H1 (cell line): ENCODE data around the gene MINAR1. TPM values are rescaled to one million over a fixed set of nuclear protein-coding genes. Genes with fewer than 3 reads are reported as not detected.

ENCODE experiments used
- CTCF ChIA-PET: fragments of 300-600 bp; sonication (Branson Sonifier 250); formaldehyde crosslinking; loops from one replicate; lab custom pipeline; 2021; ENCODE audit not compliant: partially characterized antibody; lab: Charles Lee
- POLR2A ChIA-PET: fragments of 300-600 bp; sonication (Branson Sonifier 250); formaldehyde crosslinking; loops from one replicate; lab custom pipeline; 2021; ENCODE audit warnings: inconsistent platforms; ENCODE audit not compliant: partially characterized antibody; lab: Charles Lee
- DNase-seq, 2 experiments: peaks; one replicate each; pipeline versions ENCODE4 v3.0.0 to v3.0.0-alpha.2; 2010 to 2022; ENCODE audit warnings: low spot score in 2 of 2, low read depth in 1 of 2, mixed read lengths in 1 of 2
- FAIRE-seq: peaks from 2 replicates; lab custom pipeline; 2011; peaks lifted over from hg19 to GRCh38; lab: Jason Lieb, UNC
- H2AFZ ChIP-seq: 2 replicates; pipeline ENCODE4 v1.8.1; 2012; ENCODE audit warnings: low read length, inconsistent platforms
- H2AK5ac ChIP-seq: 2 replicates; pipeline ENCODE4 v1.6.1; 2013; ENCODE audit warnings: low read depth, low read length
- H2BK120ac ChIP-seq: replicated peaks from 2 replicates; pipeline ENCODE3; 2013; ENCODE audit warnings: low read depth, low read length, inconsistent platforms
- H2BK12ac ChIP-seq: 2 replicates; pipeline ENCODE4 v1.6.1; 2013; ENCODE audit warnings: low read depth, low read length
- H2BK15ac ChIP-seq: 2 replicates; pipeline ENCODE4 v1.6.1; 2013; ENCODE audit warnings: low read length
- H2BK20ac ChIP-seq: 2 replicates; pipeline ENCODE4 v1.6.1; 2013; ENCODE audit warnings: low read length
- H2BK5ac ChIP-seq: 2 replicates; pipeline ENCODE4 v1.6.1; 2013; ENCODE audit warnings: low read depth, low read length
- H3K14ac ChIP-seq: 2 replicates; pipeline ENCODE4 v1.6.1; 2013; ENCODE audit warnings: inconsistent platforms; ENCODE audit not compliant: insufficient read length
- H3K18ac ChIP-seq: 2 replicates; pipeline ENCODE4 v1.6.1; 2013; ENCODE audit warnings: low read length; ENCODE audit errors: extremely low read depth
- H3K23ac ChIP-seq: 2 replicates; pipeline ENCODE4 v1.6.1; 2013; ENCODE audit warnings: inconsistent platforms; ENCODE audit not compliant: insufficient read length
- H3K23me2 ChIP-seq: 2 replicates; pipeline ENCODE4 v1.6.1; 2013; ENCODE audit warnings: low read depth, low read length
- H3K27ac ChIP-seq: 2 replicates; pipeline ENCODE4 v1.6.1; 2011; ENCODE audit warnings: low read depth, low read length, inconsistent platforms
- H3K27me3 ChIP-seq, 4 experiments: replicated peaks in 1 of 4; 1 replicate in 1 of 4; 2 replicates in 3 of 4; pipeline versions ENCODE4 v1.6.1 to v1.8.1; 2011 to 2013; ENCODE audit warnings: low read length in 3 of 4, mild to moderate bottlenecking in 3 of 4, inconsistent platforms in 2 of 4, mixed read lengths in 2 of 4, moderate library complexity in 1 of 4; ENCODE audit not compliant: control insufficient read depth in 3 of 4, insufficient read depth in 3 of 4; ENCODE audit errors: extremely low read depth in 1 of 4
- H3K36me3 ChIP-seq, 4 experiments: 2 replicates each; pipeline versions ENCODE4 v1.6.1 to v1.8.1; 2011 to 2013; ENCODE audit warnings: mild to moderate bottlenecking in 4 of 4, low read length in 3 of 4, moderate library complexity in 2 of 4, control low read depth in 1 of 4, inconsistent platforms in 1 of 4; ENCODE audit not compliant: insufficient read depth in 4 of 4, control insufficient read depth in 2 of 4
- H3K4ac ChIP-seq: replicated peaks from 2 replicates; pipeline ENCODE3; 2013; ENCODE audit warnings: low read length, low read depth, mixed read lengths, inconsistent platforms; ENCODE audit not compliant: insufficient read length
- H3K4me1 ChIP-seq, 4 experiments: replicated peaks in 1 of 4; 1 replicate in 1 of 4; 2 replicates in 3 of 4; pipeline versions ENCODE4 v1.6.1 to v1.8.1; 2011 to 2013; ENCODE audit warnings: low read length in 3 of 4, inconsistent platforms in 2 of 4, mixed read lengths in 1 of 4; ENCODE audit not compliant: insufficient read depth in 4 of 4, control insufficient read depth in 3 of 4
- H3K4me2 ChIP-seq, 2 experiments: 2 replicates each; pipeline versions ENCODE4 v1.6.1 to v1.8.1; 2011 to 2013; ENCODE audit warnings: low read depth in 2 of 2, low read length in 2 of 2, control low read depth in 1 of 2, inconsistent platforms in 1 of 2, mild to moderate bottlenecking in 1 of 2; ENCODE audit not compliant: insufficient read depth in 1 of 2
- H3K4me3 ChIP-seq, 4 experiments: fragments of 200-600, 300-600 bp in 1 of 4; sonication (generic), shearing (Covaris generic), sonication (Bioruptor Twin) in 1 of 4; 2 replicates each; pipeline versions ENCODE4 v1.5.1 to v1.8.1; 2011 to 2016; ENCODE audit warnings: low read length in 4 of 4, low read depth in 3 of 4, control low read depth in 2 of 4, inconsistent platforms in 2 of 4, mild to moderate bottlenecking in 2 of 4, mixed read lengths in 1 of 4, moderate library complexity in 1 of 4; ENCODE audit not compliant: insufficient read depth in 2 of 4; ENCODE audit errors: extremely low read depth in 1 of 4
- H3K56ac ChIP-seq: replicated peaks from 2 replicates; pipeline ENCODE3; 2013; ENCODE audit warnings: low read depth, mild to moderate bottlenecking, mixed read lengths, low read length, inconsistent platforms; ENCODE audit not compliant: insufficient read length
- H3K79me1 ChIP-seq: 2 replicates; pipeline ENCODE4 v1.6.1; 2013; ENCODE audit warnings: low read depth, low read length, control low read depth
- H3K79me2 ChIP-seq, 2 experiments: 2 replicates each; pipeline versions ENCODE4 v1.6.1 to v1.8.1; 2012 to 2013; ENCODE audit warnings: low read length in 2 of 2, mild to moderate bottlenecking in 2 of 2, inconsistent platforms in 1 of 2; ENCODE audit not compliant: insufficient read depth in 2 of 2, control insufficient read depth in 1 of 2
- H3K9ac ChIP-seq, 4 experiments: replicated peaks in 1 of 4; 1 replicate in 1 of 4; 2 replicates in 3 of 4; pipeline versions ENCODE4 v1.6.1 to v1.8.1; 2011 to 2013; ENCODE audit warnings: low read depth in 3 of 4, low read length in 3 of 4, control low read depth in 2 of 4, mild to moderate bottlenecking in 2 of 4, moderate library complexity in 2 of 4, inconsistent platforms in 1 of 4; ENCODE audit errors: extremely low read depth in 1 of 4
- H3K9me3 ChIP-seq, 2 experiments: 2 replicates each; pipeline versions ENCODE4 v1.6.1 to v1.8.1; 2012 to 2013; ENCODE audit warnings: mild to moderate bottlenecking in 2 of 2, moderate library complexity in 2 of 2, control low read depth in 1 of 2, inconsistent platforms in 1 of 2, low read depth in 1 of 2, low read length in 1 of 2, mixed read lengths in 1 of 2; ENCODE audit not compliant: insufficient read depth in 2 of 2
- H4K20me1 ChIP-seq, 2 experiments: replicated peaks in 1 of 2; 2 replicates each; pipeline versions ENCODE3 to v1.8.1; 2011 to 2013; ENCODE audit warnings: inconsistent platforms in 2 of 2, low read length in 2 of 2, mild to moderate bottlenecking in 1 of 2; ENCODE audit not compliant: insufficient read depth in 2 of 2, control insufficient read depth in 1 of 2
- H4K5ac ChIP-seq: 2 replicates; pipeline ENCODE4 v1.6.1; 2013; ENCODE audit warnings: low read length, low read depth, mixed read lengths, inconsistent platforms; ENCODE audit not compliant: insufficient read length
- H4K8ac ChIP-seq: 2 replicates; pipeline ENCODE4 v1.8.0; 2013; ENCODE audit warnings: mild to moderate bottlenecking, moderate library complexity, low read length, inconsistent platforms; ENCODE audit not compliant: insufficient read depth; ENCODE audit errors: extremely low read depth
- H4K91ac ChIP-seq: replicated peaks from 2 replicates; pipeline ENCODE3; 2013; ENCODE audit warnings: low read length, mixed read lengths, inconsistent platforms; ENCODE audit not compliant: insufficient read length
- CBX5 ChIP-seq: fragments of 300-800, 300-1000 bp; sonication (generic); IDR thresholded peaks from 2 replicates; pipeline ENCODE4 v1.7.1; 2016; ENCODE audit warnings: antibody characterized with exemption, low read length, low read depth
- CEBPB ChIP-seq: IDR thresholded peaks from 2 replicates; pipeline ENCODE4 v1.6.1; 2012; ENCODE audit warnings: low read depth, low read length
- CTBP2 ChIP-seq: IDR thresholded peaks from 2 replicates; pipeline ENCODE4 v1.7.0; 2011; ENCODE audit warnings: borderline replicate concordance, mild to moderate bottlenecking, moderate library complexity, mixed read lengths, low read length; ENCODE audit not compliant: insufficient read depth, insufficient read length
- E2F6 ChIP-seq: IDR thresholded peaks from 2 replicates; pipeline ENCODE4 v1.6.1; 2012; ENCODE audit warnings: inconsistent platforms
- EP300 ChIP-seq, 2 experiments: IDR thresholded peaks; 1 replicate in 1 of 2; 2 replicates in 1 of 2; pipeline ENCODE4 v1.6.1; 2011 to 2012; ENCODE audit warnings: low read depth in 2 of 2, low read length in 2 of 2, mild to moderate bottlenecking in 2 of 2, borderline replicate concordance in 1 of 2, inconsistent platforms in 1 of 2, moderate library complexity in 1 of 2
- PHF8 ChIP-seq: fragments of 200-600 bp; sonication (generic); conservative IDR thresholded peaks from 2 replicates; pipeline ENCODE4 v1.7.1; 2012; ENCODE audit warnings: low read depth, mild to moderate bottlenecking, inconsistent platforms, low read length, moderate library complexity
- RAD21 ChIP-seq, 2 experiments: IDR thresholded peaks in 1 of 2; conservative IDR thresholded peaks in 1 of 2; 2 replicates each; pipeline ENCODE4 v1.6.1; 2011; ENCODE audit warnings: low read depth in 2 of 2, low read length in 2 of 2, improper control_type of control experiment in 1 of 2, inconsistent platforms in 1 of 2, mild to moderate bottlenecking in 1 of 2, moderate library complexity in 1 of 2
- SIRT6 ChIP-seq: IDR thresholded peaks from one replicate; pipeline ENCODE4 v1.7.1; 2012; ENCODE audit warnings: low read length, inconsistent platforms
- SP4 ChIP-seq: IDR thresholded peaks from 2 replicates; pipeline ENCODE4 v1.6.1; 2012; ENCODE audit warnings: low read length, inconsistent platforms
- WGBS, 2 experiments: shearing (Covaris generic) in 1 of 2; methylation state at CpG; one replicate each; pipeline versions ENCODE4 v1.1.6 to v1.1.7; 2013 to 2015; ENCODE audit warnings: low lambda C conversion rate in 2 of 2, mixed read lengths in 2 of 2, inconsistent platforms in 1 of 2, low coverage in 1 of 2, missing lambda C conversion rate in 1 of 2; ENCODE audit not compliant: insufficient replicate concordance in 2 of 2, insufficient coverage in 1 of 2, insufficient read length in 1 of 2; ENCODE audit errors: extremely low coverage in 1 of 2, missing lambda C conversion rate in 1 of 2; 5-methylcytosine and 5-hydroxymethylcytosine counted together
- polyA plus RNA-seq, 7 experiments: library from polyadenylated mRNA; depleted of rRNA in 3 of 7; stranded (reverse) in 5 of 7; unstranded in 2 of 7; fragments of >200 nt in 5 of 7; fragments of 200-250 nt in 2 of 7; gene quantifications; 1 replicate in 5 of 7; 2 replicates in 1 of 7; 4 replicates in 1 of 7; pipeline versions ENCODE4 v1.2.1 to v1.2.3, GENCODE V29; 2011 to 2013; ENCODE audit warnings: missing spikeins in 2 of 7, mixed read lengths in 2 of 7
- total RNA-seq: library from RNA; stranded (reverse); fragmentation: NEBNext Ultra II Directional; extraction: Animal tissue kit (Norgen Biotek cat#: 25700); gene quantifications from 2 replicates; pipeline ENCODE4 v1.2.1, GENCODE V29; 2021
- TF ChIP-seq, protein P1 (sequence below): IDR thresholded peaks from 2 replicates; pipeline ENCODE4 v1.6.1; 2011; ENCODE audit warnings: low read length, improper control_type of control experiment

Gene MINAR1
- total and polyA plus RNA-seq, 2 of the 8 experiments (the other 6 are each of a cell fraction or from before 2014, with no cell fraction given): 0.17 to 0.67 TPM

GRCh38 chr15:79436037-79436780 lies 4.1 kb downstream of the MINAR1 start:
- H4K91ac ChIP-seq: no peak overlapping the region
- no peaks in the 10 kb centered on the region for H3K9me3 ChIP-seq
- no peaks in the 10 kb centered on the region for H3K36me3 ChIP-seq
- DNase-seq (no peak), FAIRE-seq (no peak)
- H3K9ac ChIP-seq: no peak overlapping the region
- H4K5ac ChIP-seq: no peak overlapping the region
- 87% methylated on average over 8 of the region's 8 CpGs; no CpG with 5 or more reads in 1 of the 2 experiments for WGBS, 2 experiments
- peaks cover 21 to 39% (median 35%) of the 10 kb centered on the region in 4 experiments for H3K27me3 ChIP-seq
- no peak overlapping the region for H3K14ac ChIP-seq
- no peak overlapping the region for H3K27ac ChIP-seq
- no peak overlapping the region for H2BK20ac ChIP-seq
- no peak overlapping the region for H2AK5ac ChIP-seq
- ChIA-PET CTCF (interaction anchor here (0.8 to 5.4 kb wide), 7 partner anchors 14 to 161 kb away, joined by 3 to 27 read pairs (median 4); no protein-coding TSS in a partner anchor), POLR2A (interaction anchor here (0.7 kb wide), 1 partner anchor 9 kb away, joined by 3 read pairs; no protein-coding TSS in a partner anchor)
- H4K8ac ChIP-seq: no peak overlapping the region; the same call in 1 of the 2 replicates
- no peak overlapping the region for H3K23ac ChIP-seq
- H4K20me1 ChIP-seq: peaks cover 0 to 10% of the 10 kb centered on the region in 2 experiments
- no peak overlapping the region for H2BK120ac ChIP-seq
- H3K79me2 ChIP-seq: no peaks in the 10 kb centered on the region
- no peak overlapping the region for H3K56ac ChIP-seq
- peaks cover 0 to 9% (median 7%) of the 10 kb centered on the region in 4 experiments; a peak in 6 of 7 replicates for H3K4me1 ChIP-seq
- no peaks in the 10 kb centered on the region; the same call in 1 of the 2 replicates for H3K79me1 ChIP-seq
- no peak overlapping the region for H2AFZ ChIP-seq
- no peak overlapping the region for H3K18ac ChIP-seq
- no peak overlapping the region for H2BK15ac ChIP-seq
- H3K4me2 ChIP-seq: no peak overlapping the region
- H2BK5ac ChIP-seq: no peak overlapping the region
- H2BK12ac ChIP-seq: no peak overlapping the region
- H3K4ac ChIP-seq: no peak overlapping the region
- peaks cover 35% of the 10 kb centered on the region for H3K23me2 ChIP-seq
- no peak overlapping the region for H3K4me3 ChIP-seq
- TF ChIP-seq SIRT6 (no peak), CTBP2 (no peak), SP4 (no peak), CBX5 (no peak), PHF8 (no peak), E2F6 (no peak), RAD21 (IDR thresholded peaks at IDR 0.05 in 1 of 2, conservative IDR thresholded peaks at IDR 0.05 in 1 of 2; ENCODE audit: low read depth in 2 of 2, low read length in 2 of 2) (no peak), EP300 (IDR thresholded peaks at IDR 0.05; ENCODE audit: borderline replicate concordance in 1 of 2, low read depth in 2 of 2, low read length in 2 of 2) (no peak), CEBPB (no peak)
- TF ChIP-seq, protein P1, sequence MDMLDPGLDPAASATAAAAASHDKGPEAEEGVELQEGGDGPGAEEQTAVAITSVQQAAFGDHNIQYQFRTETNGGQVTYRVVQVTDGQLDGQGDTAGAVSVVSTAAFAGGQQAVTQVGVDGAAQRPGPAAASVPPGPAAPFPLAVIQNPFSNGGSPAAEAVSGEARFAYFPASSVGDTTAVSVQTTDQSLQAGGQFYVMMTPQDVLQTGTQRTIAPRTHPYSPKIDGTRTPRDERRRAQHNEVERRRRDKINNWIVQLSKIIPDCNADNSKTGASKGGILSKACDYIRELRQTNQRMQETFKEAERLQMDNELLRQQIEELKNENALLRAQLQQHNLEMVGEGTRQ: no peak
